ENCODE results near the gene HIGD1A.

HIGD1A gene

GRCh38 chr3:42733501-42734262, 70.6 kb downstream of the HIGD1A start:
- DNase-seq: no peak
